ENCODE measurements around the gene DIP2A.

DIP2A gene

GRCh38 chr21:46413365-46413696, 45.4 kb upstream of the DIP2A start:
- H3K9ac ChIP-seq (ENCODE audit: insufficient read length): no peak overlapping the region
- no peak overlapping the region for H3K27ac ChIP-seq
- no peak overlapping the region for H3K4me3 ChIP-seq
- no peak for TF ChIP-seq FOXP2 (optimal IDR thresholded peaks at IDR 0.05; ENCODE audit: control extremely low read depth, extremely low read length, insufficient read depth)
- no peaks in the 10 kb centered on the region for H3K9me3 ChIP-seq (ENCODE audit: low read depth, low read length)
- DNase-seq (ENCODE audit: low read depth, low spot score): no peak
- peaks cover 30% of the 10 kb centered on the region for H3K36me3 ChIP-seq (ENCODE audit: insufficient read depth, low read length)

GRCh38 chr21:46414965-46415275, 43.8 kb upstream of the DIP2A start:
- H3K36me3 ChIP-seq (ENCODE audit: insufficient read depth, low read length): peaks cover 33% of the 10 kb centered on the region
- TF ChIP-seq FOXP2 (optimal IDR thresholded peaks at IDR 0.05; ENCODE audit: control extremely low read depth, extremely low read length, insufficient read depth) (no peak), POLR2AphosphoS5 (IDR thresholded peaks at IDR 0.05; ENCODE audit: borderline replicate concordance, low read depth, low read length) (no peak), EZH2 (IDR thresholded peaks at IDR 0.05) (no peak)
- H3K9ac ChIP-seq (ENCODE audit: insufficient read length): no peak overlapping the region
- no peaks in the 10 kb centered on the region for H3K9me3 ChIP-seq (ENCODE audit: low read depth, low read length)
- H3K4me3 ChIP-seq: no peak overlapping the region
- no peak overlapping the region for H3K27ac ChIP-seq
- DNase-seq (ENCODE audit: low read depth, low spot score): no peak

GRCh38 chr21:46416551-46416950, 42.1 kb upstream of the DIP2A start:
- Histone ChIP-seq H3K4me3 (no peak overlapping the region), H3K9me3 (ENCODE audit: low read depth, low read length) (no peaks in the 10 kb centered on the region), H3K27ac (no peak overlapping the region), H3K9ac (ENCODE audit: insufficient read length) (no peak overlapping the region), H3K36me3 (ENCODE audit: insufficient read depth, low read length) (peaks cover 38% of the 10 kb centered on the region)
- no peak for DNase-seq (ENCODE audit: low read depth, low spot score)
- TF ChIP-seq EZH2 (IDR thresholded peaks at IDR 0.05) (no peak), POLR2AphosphoS5 (IDR thresholded peaks at IDR 0.05; ENCODE audit: borderline replicate concordance, low read depth, low read length) (no peak), FOXP2 (optimal IDR thresholded peaks at IDR 0.05; ENCODE audit: control extremely low read depth, extremely low read length, insufficient read depth) (no peak)

- DNase-seq (ENCODE audit: low read depth, low spot score): no peak
- Histone ChIP-seq H3K9me3 (ENCODE audit: low read depth, low read length) (no peaks in the 10 kb centered on the region), H3K27ac (no peak overlapping the region), H3K36me3 (ENCODE audit: insufficient read depth, low read length) (peaks cover 43% of the 10 kb centered on the region), H3K9ac (ENCODE audit: insufficient read length) (no peak overlapping the region), H3K4me3 (no peak overlapping the region)
- TF ChIP-seq EZH2 (IDR thresholded peaks at IDR 0.05): no peak
- TF ChIP-seq POLR2AphosphoS5 (IDR thresholded peaks at IDR 0.05; ENCODE audit: borderline replicate concordance, low read depth, low read length): no peak
- no peak for TF ChIP-seq FOXP2 (optimal IDR thresholded peaks at IDR 0.05; ENCODE audit: control extremely low read depth, extremely low read length, insufficient read depth)
These were observed 40.3 kb upstream of the DIP2A start for GRCh38 chr21:46418265-46418946.

GRCh38 chr21:46420241-46421190, 38.2 kb upstream of the DIP2A start:
- H3K36me3 ChIP-seq (ENCODE audit: insufficient read depth, low read length): peaks cover 43% of the 10 kb centered on the region
- TF ChIP-seq FOXP2 (optimal IDR thresholded peaks at IDR 0.05; ENCODE audit: control extremely low read depth, extremely low read length, insufficient read depth) (no peak), EZH2 (IDR thresholded peaks at IDR 0.05) (no peak), POLR2AphosphoS5 (IDR thresholded peaks at IDR 0.05; ENCODE audit: borderline replicate concordance, low read depth, low read length) (no peak)
- no peak overlapping the region for H3K9ac ChIP-seq (ENCODE audit: insufficient read length)
- no peak overlapping the region for H3K4me3 ChIP-seq
- H3K9me3 ChIP-seq (ENCODE audit: low read depth, low read length): no peaks in the 10 kb centered on the region
- no peak for DNase-seq (ENCODE audit: low read depth, low spot score)
- no peak overlapping the region for H3K27ac ChIP-seq

DNA sequence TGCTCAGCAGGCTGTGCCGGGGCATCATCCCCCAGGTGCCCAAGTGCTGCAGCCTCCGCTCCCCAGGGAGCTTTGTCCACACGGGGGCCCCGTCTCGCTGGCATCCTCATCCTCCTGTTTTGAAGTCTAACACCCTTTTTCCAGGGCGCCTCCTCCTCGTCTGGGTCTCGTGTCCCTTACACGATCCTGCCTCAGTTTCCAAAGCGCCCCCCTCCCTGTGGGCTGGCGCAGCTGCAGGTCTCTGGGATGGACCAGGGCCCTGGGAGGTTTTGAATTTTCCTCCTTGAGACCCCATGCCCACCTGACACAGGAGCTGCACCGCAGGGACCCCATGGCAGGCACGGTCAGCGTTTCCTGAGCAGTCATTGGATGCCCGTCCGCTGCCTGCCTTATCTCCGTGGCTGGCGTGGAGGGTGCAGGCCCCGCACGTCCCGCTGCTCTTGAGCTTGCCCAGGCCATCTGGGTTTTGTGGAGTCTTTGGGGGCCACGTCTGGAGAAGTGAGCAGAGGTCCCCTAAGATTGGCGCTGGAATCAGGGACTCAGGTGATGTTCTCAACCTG, 37.4 kb upstream of the DIP2A start:
- Histone ChIP-seq H3K4me3 (no peak overlapping the region), H3K27ac (no peak overlapping the region), H3K9ac (ENCODE audit: insufficient read length) (no peak overlapping the region), H3K36me3 (ENCODE audit: insufficient read depth, low read length) (peaks cover 38% of the 10 kb centered on the region), H3K9me3 (ENCODE audit: low read depth, low read length) (no peaks in the 10 kb centered on the region)
- DNase-seq (ENCODE audit: low read depth, low spot score): no peak
- TF ChIP-seq POLR2AphosphoS5 (IDR thresholded peaks at IDR 0.05; ENCODE audit: borderline replicate concordance, low read depth, low read length) (no peak), EZH2 (IDR thresholded peaks at IDR 0.05) (no peak), FOXP2 (optimal IDR thresholded peaks at IDR 0.05; ENCODE audit: control extremely low read depth, extremely low read length, insufficient read depth) (no peak)

GRCh38 chr21:46421756-46422555, 36.7 kb upstream of the DIP2A start:
- Histone ChIP-seq H3K9ac (ENCODE audit: insufficient read length) (no peak overlapping the region), H3K9me3 (ENCODE audit: low read depth, low read length) (no peaks in the 10 kb centered on the region), H3K27ac (no peak overlapping the region), H3K4me3 (no peak overlapping the region), H3K36me3 (ENCODE audit: insufficient read depth, low read length) (peaks cover 33% of the 10 kb centered on the region)
- TF ChIP-seq EZH2 (IDR thresholded peaks at IDR 0.05): no peak
- TF ChIP-seq FOXP2 (optimal IDR thresholded peaks at IDR 0.05; ENCODE audit: control extremely low read depth, extremely low read length, insufficient read depth): no peak
- TF ChIP-seq POLR2AphosphoS5 (IDR thresholded peaks at IDR 0.05; ENCODE audit: borderline replicate concordance, low read depth, low read length): no peak
- DNase-seq (ENCODE audit: low read depth, low spot score): no peak
